GM21529 (cell line): ENCODE measurements around the gene SNX25.
A peak's percentile ranks its signal among the peaks of the same experiment; 100 is the strongest.

Source experiments
- ATAC-seq: cut with Tn5 transposase; IDR thresholded peaks from one replicate; pipeline ENCODE4 v1.9.1; 2021; ENCODE audit not compliant: unreplicated experiment

The SNX25 gene

GRCh38 chr4:185204238-185204910 lies 5.0 kb upstream of the SNX25 start:
- no peak for ATAC-seq

GRCh38 chr4:185205073-185205472 lies 4.3 kb upstream of the SNX25 start:
- ATAC-seq: peak; percentile 9

- no peak for ATAC-seq
Measured at GRCh38 chr4:185205697-185206342, 3.6 kb upstream of the SNX25 start.

GRCh38 chr4:185207466-185207865 lies 1.9 kb upstream of the SNX25 start:
- ATAC-seq: no peak

GRCh38 chr4:185209852-185210101 lies 379 bp downstream of the SNX25 start:
- ATAC-seq: peak; percentile 5

GRCh38 chr4:185210102-185210981 lies 944 bp downstream of the SNX25 start:
- peak; percentile 15 for ATAC-seq

GRCh38 chr4:185211035-185211434 lies 1.6 kb downstream of the SNX25 start:
- no peak for ATAC-seq

GRCh38 chr4:185211641-185212040 lies 2.2 kb downstream of the SNX25 start:
- no peak for ATAC-seq

- ATAC-seq: no peak
Measured at GRCh38 chr4:185212581-185212980, 3.2 kb downstream of the SNX25 start.

- ATAC-seq: peak; percentile 47
Measured at GRCh38 chr4:185213877-185214276, 4.5 kb downstream of the SNX25 start.

- ATAC-seq: no peak
Measured at GRCh38 chr4:185215261-185215660, 5.9 kb downstream of the SNX25 start.

- no peak for ATAC-seq
Measured at GRCh38 chr4:185217408-185217975, 8.1 kb downstream of the SNX25 start.

- ATAC-seq: no peak
Measured at GRCh38 chr4:185218312-185218711, 8.9 kb downstream of the SNX25 start.

- peak; percentile 91 for ATAC-seq
Measured at GRCh38 chr4:185219551-185220344, 10.3 kb downstream of the SNX25 start.

- no peak for ATAC-seq
Measured at GRCh38 chr4:185221491-185221890, 12.1 kb downstream of the SNX25 start.

- ATAC-seq: no peak
Measured at GRCh38 chr4:185221912-185222311, 12.5 kb downstream of the SNX25 start.

GRCh38 chr4:185222598-185222997 lies 13.2 kb downstream of the SNX25 start:
- no peak for ATAC-seq

- ATAC-seq: no peak
Measured at GRCh38 chr4:185224597-185224996, 15.2 kb downstream of the SNX25 start.

- no peak for ATAC-seq
Measured at GRCh38 chr4:185225940-185226339, 16.5 kb downstream of the SNX25 start.

GRCh38 chr4:185227131-185227551 lies 17.7 kb downstream of the SNX25 start:
- no peak for ATAC-seq

GRCh38 chr4:185227713-185228278 lies 18.4 kb downstream of the SNX25 start:
- ATAC-seq: no peak
